Measurements from ENCODE around the gene GARIN5B.

DNA sequence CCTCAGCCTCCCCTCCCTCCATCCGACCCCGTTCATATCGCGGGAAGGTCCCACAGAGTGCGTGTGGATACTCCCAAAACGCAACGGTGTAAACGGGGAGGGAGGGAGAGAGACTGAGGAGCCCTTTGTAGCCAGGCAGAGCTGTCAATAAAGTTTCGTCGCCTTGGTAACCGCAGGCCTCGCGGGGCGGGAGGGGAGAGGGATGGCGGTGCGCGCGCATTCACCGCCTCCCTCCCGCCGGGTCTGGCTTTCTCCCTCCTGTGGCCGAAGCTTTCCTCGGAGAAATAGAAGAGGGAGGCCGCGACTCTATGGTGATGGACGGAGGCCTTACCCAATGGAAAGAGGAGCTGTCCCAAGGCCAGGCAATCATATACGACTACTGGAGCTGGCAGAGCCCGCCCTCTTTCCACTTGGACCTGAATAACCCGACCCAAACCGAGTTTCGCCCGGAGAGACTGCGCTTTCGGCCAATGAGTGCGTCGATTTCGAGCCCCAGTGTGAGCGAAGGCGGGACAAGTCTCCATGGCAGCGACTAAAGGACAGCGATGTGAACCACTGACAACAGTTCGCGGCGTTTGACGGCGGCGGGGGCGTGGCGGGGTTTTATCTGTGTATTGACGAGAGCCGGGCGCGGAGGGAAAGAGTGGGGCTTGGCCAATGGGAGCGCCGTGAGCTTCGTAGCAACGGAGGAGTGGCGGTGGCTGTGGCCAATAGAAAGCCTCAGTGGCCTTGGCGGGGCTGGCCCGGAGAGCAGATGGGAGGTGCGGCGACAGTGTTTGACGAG lies 23.8 kb downstream of the GARIN5B start, which contains the start of gene KMT5C:
- TF ChIP-seq MAZ (IDR thresholded peaks at IDR 0.05; ENCODE audit: borderline replicate concordance, low read depth, low read length): peak; percentile 98
- TF ChIP-seq, protein P1, sequence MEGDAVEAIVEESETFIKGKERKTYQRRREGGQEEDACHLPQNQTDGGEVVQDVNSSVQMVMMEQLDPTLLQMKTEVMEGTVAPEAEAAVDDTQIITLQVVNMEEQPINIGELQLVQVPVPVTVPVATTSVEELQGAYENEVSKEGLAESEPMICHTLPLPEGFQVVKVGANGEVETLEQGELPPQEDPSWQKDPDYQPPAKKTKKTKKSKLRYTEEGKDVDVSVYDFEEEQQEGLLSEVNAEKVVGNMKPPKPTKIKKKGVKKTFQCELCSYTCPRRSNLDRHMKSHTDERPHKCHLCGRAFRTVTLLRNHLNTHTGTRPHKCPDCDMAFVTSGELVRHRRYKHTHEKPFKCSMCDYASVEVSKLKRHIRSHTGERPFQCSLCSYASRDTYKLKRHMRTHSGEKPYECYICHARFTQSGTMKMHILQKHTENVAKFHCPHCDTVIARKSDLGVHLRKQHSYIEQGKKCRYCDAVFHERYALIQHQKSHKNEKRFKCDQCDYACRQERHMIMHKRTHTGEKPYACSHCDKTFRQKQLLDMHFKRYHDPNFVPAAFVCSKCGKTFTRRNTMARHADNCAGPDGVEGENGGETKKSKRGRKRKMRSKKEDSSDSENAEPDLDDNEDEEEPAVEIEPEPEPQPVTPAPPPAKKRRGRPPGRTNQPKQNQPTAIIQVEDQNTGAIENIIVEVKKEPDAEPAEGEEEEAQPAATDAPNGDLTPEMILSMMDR (conservative IDR thresholded peaks at IDR 0.05; ENCODE audit: low read depth, low read length): peak; percentile 55
- 0 out of 2 replicates have a peak, but pooled peaks have one; percentile 36 for TF ChIP-seq MXI1 (IDR thresholded peaks at IDR 0.05; ENCODE audit: borderline replicate concordance, low read depth, low read length)
- peak; percentile 21; the same call in 1 of the 2 replicates for TF ChIP-seq RAD21 (IDR thresholded peaks at IDR 0.05; ENCODE audit: low read length)
- TF ChIP-seq MAFK (IDR thresholded peaks at IDR 0.05; ENCODE audit: low read depth, low read length): no peak
- no peak for TF ChIP-seq BHLHE40 (IDR thresholded peaks at IDR 0.05; ENCODE audit: low read depth, low read length)
- peak; percentile 59; the same call in 1 of the 2 replicates for TF ChIP-seq POLR2A (IDR thresholded peaks at IDR 0.05; ENCODE audit: low read depth, low read length)
